ENCODE results near the gene MAP3K4.

Gene MAP3K4

GRCh38 chr6:161100072-161100471, 108.5 kb downstream of the MAP3K4 start:
- Histone ChIP-seq H3K9ac (ENCODE audit: low read depth, low read length) (no peak overlapping the region), H3K9me3 (ENCODE audit: insufficient read depth, low read depth, low read length) (no peaks in the 10 kb centered on the region), H3K4me3 (ENCODE audit: low read length) (no peak overlapping the region), H3K27me3 (ENCODE audit: insufficient read depth, low read length) (no peaks in the 10 kb centered on the region), H3K36me3 (ENCODE audit: insufficient read depth, low read depth, low read length) (peaks cover 80% of the 10 kb centered on the region), H3K27ac (ENCODE audit: low read length) (no peak overlapping the region), H3K4me1 (ENCODE audit: insufficient read depth, low read length) (peaks cover 6% of the 10 kb centered on the region; the same call in 1 of the 2 replicates)

- Histone ChIP-seq H3K9ac (ENCODE audit: low read depth, low read length) (no peak overlapping the region), H3K4me1 (ENCODE audit: insufficient read depth, low read length) (no peaks in the 10 kb centered on the region), H3K4me3 (ENCODE audit: low read length) (no peak overlapping the region), H3K27me3 (ENCODE audit: insufficient read depth, low read length) (no peaks in the 10 kb centered on the region), H3K9me3 (ENCODE audit: insufficient read depth, low read depth, low read length) (no peaks in the 10 kb centered on the region), H3K27ac (ENCODE audit: low read length) (no peak overlapping the region), H3K36me3 (ENCODE audit: insufficient read depth, low read depth, low read length) (peaks cover 89% of the 10 kb centered on the region)
These were observed 109.9 kb downstream of the MAP3K4 start for GRCh38 chr6:161101517-161101916.

- H3K4me3 ChIP-seq (ENCODE audit: low read length), result no peak overlapping the region
- peaks cover 92% of the 10 kb centered on the region for H3K36me3 ChIP-seq (ENCODE audit: insufficient read depth, low read depth, low read length)
- no peaks in the 10 kb centered on the region for H3K27me3 ChIP-seq (ENCODE audit: insufficient read depth, low read length)
- H3K9ac ChIP-seq (ENCODE audit: low read depth, low read length), result no peak overlapping the region
- no peak overlapping the region for H3K27ac ChIP-seq (ENCODE audit: low read length)
- H3K4me1 ChIP-seq (ENCODE audit: insufficient read depth, low read length), result no peaks in the 10 kb centered on the region
- no peaks in the 10 kb centered on the region for H3K9me3 ChIP-seq (ENCODE audit: insufficient read depth, low read depth, low read length)
These were observed 111.9 kb downstream of the MAP3K4 start for GRCh38 chr6:161103475-161103874.

- no peaks in the 10 kb centered on the region for H3K4me1 ChIP-seq (ENCODE audit: insufficient read depth, low read length)
- H3K9me3 ChIP-seq (ENCODE audit: insufficient read depth, low read depth, low read length), result no peaks in the 10 kb centered on the region
- no peak overlapping the region for H3K27ac ChIP-seq (ENCODE audit: low read length)
- H3K9ac ChIP-seq (ENCODE audit: low read depth, low read length), result no peak overlapping the region
- peaks cover 93% of the 10 kb centered on the region for H3K36me3 ChIP-seq (ENCODE audit: insufficient read depth, low read depth, low read length)
- no peak overlapping the region for H3K4me3 ChIP-seq (ENCODE audit: low read length)
- H3K27me3 ChIP-seq (ENCODE audit: insufficient read depth, low read length), result no peaks in the 10 kb centered on the region
These were observed 113.4 kb downstream of the MAP3K4 start for GRCh38 chr6:161104966-161105365.

GRCh38 chr6:161105408-161105807, 113.8 kb downstream of the MAP3K4 start:
- Histone ChIP-seq H3K27me3 (ENCODE audit: insufficient read depth, low read length) (no peaks in the 10 kb centered on the region), H3K4me3 (ENCODE audit: low read length) (no peak overlapping the region), H3K9me3 (ENCODE audit: insufficient read depth, low read depth, low read length) (no peaks in the 10 kb centered on the region), H3K27ac (ENCODE audit: low read length) (no peak overlapping the region), H3K9ac (ENCODE audit: low read depth, low read length) (no peak overlapping the region), H3K36me3 (ENCODE audit: insufficient read depth, low read depth, low read length) (peaks cover 94% of the 10 kb centered on the region), H3K4me1 (ENCODE audit: insufficient read depth, low read length) (no peaks in the 10 kb centered on the region)

GRCh38 chr6:161107779-161108730, 116.5 kb downstream of the MAP3K4 start:
- Histone ChIP-seq H3K27ac (ENCODE audit: low read length) (no peak overlapping the region), H3K36me3 (ENCODE audit: insufficient read depth, low read depth, low read length) (peaks cover 99% of the 10 kb centered on the region), H3K4me3 (ENCODE audit: low read length) (no peak overlapping the region), H3K4me1 (ENCODE audit: insufficient read depth, low read length) (no peaks in the 10 kb centered on the region), H3K27me3 (ENCODE audit: insufficient read depth, low read length) (no peaks in the 10 kb centered on the region), H3K9me3 (ENCODE audit: insufficient read depth, low read depth, low read length) (no peaks in the 10 kb centered on the region), H3K9ac (ENCODE audit: low read depth, low read length) (no peak overlapping the region)

GRCh38 chr6:161108916-161109315, 117.3 kb downstream of the MAP3K4 start:
- no peak overlapping the region for H3K27ac ChIP-seq (ENCODE audit: low read length)
- H3K9me3 ChIP-seq (ENCODE audit: insufficient read depth, low read depth, low read length), result no peaks in the 10 kb centered on the region
- H3K9ac ChIP-seq (ENCODE audit: low read depth, low read length), result no peak overlapping the region
- H3K4me1 ChIP-seq (ENCODE audit: insufficient read depth, low read length), result no peaks in the 10 kb centered on the region
- H3K4me3 ChIP-seq (ENCODE audit: low read length), result no peak overlapping the region
- H3K27me3 ChIP-seq (ENCODE audit: insufficient read depth, low read length), result no peaks in the 10 kb centered on the region
- H3K36me3 ChIP-seq (ENCODE audit: insufficient read depth, low read depth, low read length), result peaks cover 99% of the 10 kb centered on the region

- Histone ChIP-seq H3K9ac (ENCODE audit: low read depth, low read length) (no peak overlapping the region), H3K9me3 (ENCODE audit: insufficient read depth, low read depth, low read length) (no peaks in the 10 kb centered on the region), H3K27ac (ENCODE audit: low read length) (no peak overlapping the region), H3K4me1 (ENCODE audit: insufficient read depth, low read length) (no peaks in the 10 kb centered on the region), H3K4me3 (ENCODE audit: low read length) (no peak overlapping the region), H3K36me3 (ENCODE audit: insufficient read depth, low read depth, low read length) (peaks cover 100% of the 10 kb centered on the region), H3K27me3 (ENCODE audit: insufficient read depth, low read length) (no peaks in the 10 kb centered on the region)
These were observed 117.8 kb downstream of the MAP3K4 start for GRCh38 chr6:161109366-161109765.

GRCh38 chr6:161110028-161110779, 118.6 kb downstream of the MAP3K4 start:
- H3K4me1 ChIP-seq (ENCODE audit: insufficient read depth, low read length), result no peaks in the 10 kb centered on the region
- peaks cover 100% of the 10 kb centered on the region for H3K36me3 ChIP-seq (ENCODE audit: insufficient read depth, low read depth, low read length)
- no peak overlapping the region for H3K9ac ChIP-seq (ENCODE audit: low read depth, low read length)
- H3K27ac ChIP-seq (ENCODE audit: low read length), result no peak overlapping the region
- no peaks in the 10 kb centered on the region for H3K9me3 ChIP-seq (ENCODE audit: insufficient read depth, low read depth, low read length)
- H3K27me3 ChIP-seq (ENCODE audit: insufficient read depth, low read length), result no peaks in the 10 kb centered on the region
- no peak overlapping the region for H3K4me3 ChIP-seq (ENCODE audit: low read length)

- no peaks in the 10 kb centered on the region for H3K27me3 ChIP-seq (ENCODE audit: insufficient read depth, low read length)
- H3K27ac ChIP-seq (ENCODE audit: low read length), result no peak overlapping the region
- H3K4me1 ChIP-seq (ENCODE audit: insufficient read depth, low read length), result no peaks in the 10 kb centered on the region
- H3K9me3 ChIP-seq (ENCODE audit: insufficient read depth, low read depth, low read length), result no peaks in the 10 kb centered on the region
- no peak overlapping the region for H3K4me3 ChIP-seq (ENCODE audit: low read length)
- no peak overlapping the region for H3K9ac ChIP-seq (ENCODE audit: low read depth, low read length)
- peaks cover 99% of the 10 kb centered on the region for H3K36me3 ChIP-seq (ENCODE audit: insufficient read depth, low read depth, low read length)
These were observed 119.7 kb downstream of the MAP3K4 start for GRCh38 chr6:161111261-161111660.

- peaks cover 10% of the 10 kb centered on the region; the same call in 1 of the 2 replicates for H3K9me3 ChIP-seq (ENCODE audit: insufficient read depth, low read depth, low read length)
- no peaks in the 10 kb centered on the region for H3K4me1 ChIP-seq (ENCODE audit: insufficient read depth, low read length)
- H3K27ac ChIP-seq (ENCODE audit: low read length), result no peak overlapping the region
- peaks cover 96% of the 10 kb centered on the region for H3K36me3 ChIP-seq (ENCODE audit: insufficient read depth, low read depth, low read length)
- no peak overlapping the region for H3K9ac ChIP-seq (ENCODE audit: low read depth, low read length)
- no peaks in the 10 kb centered on the region for H3K27me3 ChIP-seq (ENCODE audit: insufficient read depth, low read length)
- H3K4me3 ChIP-seq (ENCODE audit: low read length), result no peak overlapping the region
These were observed 123.9 kb downstream of the MAP3K4 start for GRCh38 chr6:161115468-161115867.
